HepG2 (cell line): Measurements from ENCODE around the gene TCF12. TPM values are rescaled to one million over a fixed set of nuclear protein-coding genes. Genes with fewer than 3 reads are reported as not detected.

Source experiments
- ATAC-seq: fragments of 200-7000 bp; cut with Tn5 transposase; 3 replicates; pipeline ENCODE4 v1.9.1; 2020; ENCODE audit warnings: mild to moderate bottlenecking, moderate library complexity
- BruUV-seq: library from RNA; stranded (reverse); fragments of 400-500 nt; replicated peaks from 2 replicates; lab custom pipeline; 2021; lab: Mats Ljungman, UMichigan
- CTCF ChIA-PET: fragments of 300-600 bp; formaldehyde crosslinking; extraction: SDS; loops from one replicate; lab custom pipeline; 2021; ENCODE audit warnings: low total read pairs, inconsistent platforms, low intra/inter-chr PET ratio; lab: Yijun Ruan, JAX
- POLR2A ChIA-PET: fragments of 350-600 bp; sonication (Branson Sonifier 250); formaldehyde crosslinking; loops from one replicate; lab custom pipeline; 2020; ENCODE audit warnings: antibody characterized with exemption, inconsistent platforms; lab: Yijun Ruan, JAX
- DNase-seq: peaks from one replicate; pipeline ENCODE4 v3.0.0-alpha.2; 2015; ENCODE audit warnings: low spot score
- FAIRE-seq: peaks from 3 replicates; lab custom pipeline; 2011; peaks lifted over from hg19 to GRCh38; lab: Jason Lieb, UNC
- H2AFZ ChIP-seq: one replicate; pipeline ENCODE4 v1.6.1; 2011; ENCODE audit warnings: low read length, inconsistent platforms
- H3K27ac ChIP-seq: fragments of 300-600 bp; 3 replicates; pipeline ENCODE4 v1.8.0; 2011; ENCODE audit warnings: mixed run types, mild to moderate bottlenecking, mixed read lengths, low read length, inconsistent platforms; ENCODE audit not compliant: insufficient read depth; ENCODE audit errors: extremely low read length
- H3K27me3 ChIP-seq, 2 experiments: fragments of 200-600 bp in 1 of 2; 2 replicates in 1 of 2; 3 replicates in 1 of 2; pipeline versions ENCODE4 v1.6.0 to v1.8.0; 2011; ENCODE audit warnings: low read length in 2 of 2, mild to moderate bottlenecking in 2 of 2, moderate library complexity in 2 of 2, inconsistent platforms in 1 of 2; ENCODE audit not compliant: insufficient read depth in 2 of 2, control insufficient read depth in 1 of 2
- H3K36me3 ChIP-seq, 2 experiments: fragments of 200-600 bp in 1 of 2; replicated peaks in 1 of 2; 2 replicates in 1 of 2; 3 replicates in 1 of 2; pipeline versions ENCODE4 v1.5.1 to v1.8.0; 2011; ENCODE audit warnings: low read length in 2 of 2, inconsistent platforms in 1 of 2; ENCODE audit not compliant: insufficient read depth in 2 of 2, control insufficient read depth in 1 of 2
- H3K4me1 ChIP-seq: 2 replicates; pipeline ENCODE4 v1.5.1; 2012; ENCODE audit warnings: low read length, inconsistent platforms; ENCODE audit not compliant: insufficient read depth
- H3K4me2 ChIP-seq: 2 replicates; pipeline ENCODE4 v1.6.0; 2011; ENCODE audit warnings: low read depth, low read length, inconsistent platforms
- H3K4me3 ChIP-seq, 3 experiments: fragments of 200-600 bp in 1 of 3; sonication (generic), shearing (Covaris generic) in 1 of 3; replicated peaks in 1 of 3; 2 replicates each; pipeline ENCODE4 v1.5.1; 2011 to 2016; ENCODE audit warnings: low read length in 3 of 3, inconsistent platforms in 2 of 3, low read depth in 2 of 3, mild to moderate bottlenecking in 2 of 3, control low read depth in 1 of 3, mixed read lengths in 1 of 3; ENCODE audit not compliant: insufficient read depth in 1 of 3
- H3K79me2 ChIP-seq: one replicate; pipeline ENCODE4 v1.6.1; 2011; ENCODE audit warnings: low read length, inconsistent platforms; ENCODE audit not compliant: insufficient read depth
- H3K9ac ChIP-seq: 2 replicates; pipeline ENCODE4 v1.6.0; 2011; ENCODE audit warnings: mild to moderate bottlenecking, low read depth, low read length, inconsistent platforms; ENCODE audit not compliant: insufficient read depth
- H3K9me3 ChIP-seq: 2 replicates; pipeline ENCODE4 v1.5.1; 2012; ENCODE audit warnings: mild to moderate bottlenecking, low read length
- H4K20me1 ChIP-seq: 2 replicates; pipeline ENCODE4 v1.6.0; 2011; ENCODE audit warnings: inconsistent platforms, mild to moderate bottlenecking, low read length, moderate library complexity; ENCODE audit not compliant: insufficient read depth
- FOXM1 ChIP-seq: sonication (generic); formaldehyde crosslinking; IDR thresholded peaks from 2 replicates; pipeline ENCODE4 v1.5.0; 2020; ENCODE audit warnings: missing genetic modification reagents
- KDM5B ChIP-seq: sonication (generic); formaldehyde crosslinking; IDR thresholded peaks from 2 replicates; pipeline ENCODE4 v1.4.0; 2020; ENCODE audit warnings: missing genetic modification reagents, mild to moderate bottlenecking, borderline replicate concordance
- RCOR2 ChIP-seq: IDR thresholded peaks from 2 replicates; pipeline ENCODE4 v1.6.1; 2016; ENCODE audit warnings: missing biosample characterization, missing genetic modification reagents
- ZBTB21 ChIP-seq: sonication (generic); formaldehyde crosslinking; IDR thresholded peaks from 2 replicates; pipeline ENCODE4 v1.4.0; 2020; ENCODE audit warnings: missing genetic modification reagents
- ZNF264 ChIP-seq: sonication (generic); formaldehyde crosslinking; IDR thresholded peaks from 2 replicates; pipeline ENCODE4 v1.4.0; 2020; ENCODE audit warnings: missing genetic modification reagents
- ZNF572 ChIP-seq: sonication (generic); formaldehyde crosslinking; IDR thresholded peaks from 2 replicates; pipeline ENCODE4 v1.5.1; 2020; ENCODE audit warnings: mild to moderate bottlenecking, missing genetic modification reagents
- in situ Hi-C: cut with HindIII; loops from 2 replicates; pipeline ENCODE4 v1.10.0; 2017; ENCODE audit warnings: low pct_unique_long_range_greater_than_20kb; ENCODE audit not compliant: extremely low pct_ligation_motif_present
- intact Hi-C: fragments of 100-400 bp; cut with micrococcal nuclease; formaldehyde crosslinking; loops from one replicate; pipeline ENCODE4 v1.10.0; 2022; ENCODE audit not compliant: unreplicated experiment
- polyA plus RNA-seq, 8 experiments: library from polyadenylated mRNA; depleted of rRNA in 3 of 8; stranded (reverse) in 7 of 8; unstranded in 1 of 8; fragments of >200 nt; fragmentation: Illumina TruSeq in 4 of 8; extraction: Trizol in 4 of 8; gene quantifications; 2 replicates each; pipeline versions ENCODE4 v1.2.1 to v1.2.3, GENCODE V29; 2011 to 2016; ENCODE audit warnings: low read depth in 4 of 8, missing spikeins in 1 of 8, mixed read lengths in 1 of 8; ENCODE audit not compliant: insufficient read depth in 1 of 8
- total RNA-seq, 5 experiments: library from RNA; depleted of rRNA; stranded (reverse); fragments of >200 nt; fragmentation: Illumina TruSeq; extraction: Trizol; gene quantifications; 2 replicates each; pipeline ENCODE4 v1.2.3, GENCODE V29; 2016; ENCODE audit warnings: low read depth in 1 of 5
- TF ChIP-seq, protein P1 (sequence below): sonication (generic); formaldehyde crosslinking; IDR thresholded peaks from 2 replicates; pipeline ENCODE4; 2020; ENCODE audit warnings: missing genetic modification reagents, mild to moderate bottlenecking, borderline replicate concordance
- TF ChIP-seq, protein P2 (sequence below): sonication (generic); formaldehyde crosslinking; IDR thresholded peaks from 2 replicates; pipeline ENCODE4 v1.4.0; 2020; ENCODE audit warnings: mild to moderate bottlenecking, missing genetic modification reagents
- TF ChIP-seq, protein P3 (sequence below): sonication (generic); formaldehyde crosslinking; IDR thresholded peaks from 2 replicates; pipeline ENCODE4 v1.8.0; 2022; ENCODE audit warnings: missing genetic modification reagents, mild to moderate bottlenecking, moderate library complexity, borderline replicate concordance

TCF12 gene
- total and polyA plus RNA-seq, 2 of the 13 experiments (the other 11 are each of a cell fraction or from before 2014, with no cell fraction given): 48.6 to 51.1 TPM

DNA sequence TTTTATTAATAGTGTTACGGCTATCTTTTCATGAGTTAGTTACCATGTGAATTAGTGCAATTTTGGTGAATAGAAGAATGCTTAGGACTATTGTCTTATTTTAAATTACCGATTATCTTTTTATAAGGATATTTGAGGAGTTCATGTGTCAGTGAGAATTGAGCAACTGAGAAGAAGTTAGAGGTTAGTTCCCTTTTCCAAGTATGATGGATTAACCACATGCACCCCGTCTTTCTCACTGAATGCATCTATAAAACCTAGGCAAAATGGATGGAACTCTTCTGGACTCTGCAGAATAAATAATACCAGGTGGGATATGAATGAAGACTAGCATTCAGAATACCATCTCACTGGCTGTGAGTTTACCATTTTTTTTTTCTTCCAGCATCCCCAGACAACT is 74.3 kb downstream of the TCF12 start (continued):
- TF ChIP-seq, protein P1, sequence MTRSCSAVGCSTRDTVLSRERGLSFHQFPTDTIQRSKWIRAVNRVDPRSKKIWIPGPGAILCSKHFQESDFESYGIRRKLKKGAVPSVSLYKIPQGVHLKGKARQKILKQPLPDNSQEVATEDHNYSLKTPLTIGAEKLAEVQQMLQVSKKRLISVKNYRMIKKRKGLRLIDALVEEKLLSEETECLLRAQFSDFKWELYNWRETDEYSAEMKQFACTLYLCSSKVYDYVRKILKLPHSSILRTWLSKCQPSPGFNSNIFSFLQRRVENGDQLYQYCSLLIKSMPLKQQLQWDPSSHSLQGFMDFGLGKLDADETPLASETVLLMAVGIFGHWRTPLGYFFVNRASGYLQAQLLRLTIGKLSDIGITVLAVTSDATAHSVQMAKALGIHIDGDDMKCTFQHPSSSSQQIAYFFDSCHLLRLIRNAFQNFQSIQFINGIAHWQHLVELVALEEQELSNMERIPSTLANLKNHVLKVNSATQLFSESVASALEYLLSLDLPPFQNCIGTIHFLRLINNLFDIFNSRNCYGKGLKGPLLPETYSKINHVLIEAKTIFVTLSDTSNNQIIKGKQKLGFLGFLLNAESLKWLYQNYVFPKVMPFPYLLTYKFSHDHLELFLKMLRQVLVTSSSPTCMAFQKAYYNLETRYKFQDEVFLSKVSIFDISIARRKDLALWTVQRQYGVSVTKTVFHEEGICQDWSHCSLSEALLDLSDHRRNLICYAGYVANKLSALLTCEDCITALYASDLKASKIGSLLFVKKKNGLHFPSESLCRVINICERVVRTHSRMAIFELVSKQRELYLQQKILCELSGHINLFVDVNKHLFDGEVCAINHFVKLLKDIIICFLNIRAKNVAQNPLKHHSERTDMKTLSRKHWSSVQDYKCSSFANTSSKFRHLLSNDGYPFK: no peak
- no peak for TF ChIP-seq ZBTB21

DNA sequence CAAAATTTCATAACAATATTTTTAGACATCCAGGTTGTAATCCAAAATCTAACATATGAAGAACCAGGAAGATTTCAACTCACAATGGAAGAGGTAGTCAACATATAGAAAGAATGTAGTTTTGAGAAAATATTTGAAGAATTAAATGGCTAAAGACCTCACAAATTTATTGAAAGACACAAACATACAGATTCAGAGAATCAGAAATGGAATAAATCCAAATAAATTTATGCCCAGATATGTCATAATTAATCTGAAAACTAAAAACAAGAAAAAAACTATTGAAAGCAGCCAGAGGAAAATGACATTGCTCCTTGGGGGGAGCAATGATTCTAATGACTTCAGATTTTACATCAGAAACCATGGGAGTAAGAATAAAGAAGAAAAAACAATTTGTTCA is 75.8 kb downstream of the TCF12 start:
- FAIRE-seq: no peak
- no peak overlapping the region for H2AFZ ChIP-seq
- no peaks in the 10 kb centered on the region for H3K27me3 ChIP-seq
- CTCF ChIA-PET: no interaction called here
- POLR2A ChIA-PET: no interaction called here
- DNase-seq: no peak
- TF ChIP-seq RCOR2 (no peak), ZNF572 (CRISPR knock-in tag) (no peak), ZNF264 (CRISPR knock-in tag) (no peak), FOXM1 (CRISPR knock-in tag) (no peak), KDM5B (CRISPR knock-in tag) (no peak)
- TF ChIP-seq, protein P2, sequence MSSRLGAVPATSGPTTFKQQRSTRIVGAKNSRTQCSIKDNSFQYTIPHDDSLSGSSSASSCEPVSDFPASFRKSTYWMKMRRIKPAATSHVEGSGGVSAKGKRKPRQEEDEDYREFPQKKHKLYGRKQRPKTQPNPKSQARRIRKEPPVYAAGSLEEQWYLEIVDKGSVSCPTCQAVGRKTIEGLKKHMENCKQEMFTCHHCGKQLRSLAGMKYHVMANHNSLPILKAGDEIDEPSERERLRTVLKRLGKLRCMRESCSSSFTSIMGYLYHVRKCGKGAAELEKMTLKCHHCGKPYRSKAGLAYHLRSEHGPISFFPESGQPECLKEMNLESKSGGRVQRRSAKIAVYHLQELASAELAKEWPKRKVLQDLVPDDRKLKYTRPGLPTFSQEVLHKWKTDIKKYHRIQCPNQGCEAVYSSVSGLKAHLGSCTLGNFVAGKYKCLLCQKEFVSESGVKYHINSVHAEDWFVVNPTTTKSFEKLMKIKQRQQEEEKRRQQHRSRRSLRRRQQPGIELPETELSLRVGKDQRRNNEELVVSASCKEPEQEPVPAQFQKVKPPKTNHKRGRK: no peak
- TF ChIP-seq, protein P3, sequence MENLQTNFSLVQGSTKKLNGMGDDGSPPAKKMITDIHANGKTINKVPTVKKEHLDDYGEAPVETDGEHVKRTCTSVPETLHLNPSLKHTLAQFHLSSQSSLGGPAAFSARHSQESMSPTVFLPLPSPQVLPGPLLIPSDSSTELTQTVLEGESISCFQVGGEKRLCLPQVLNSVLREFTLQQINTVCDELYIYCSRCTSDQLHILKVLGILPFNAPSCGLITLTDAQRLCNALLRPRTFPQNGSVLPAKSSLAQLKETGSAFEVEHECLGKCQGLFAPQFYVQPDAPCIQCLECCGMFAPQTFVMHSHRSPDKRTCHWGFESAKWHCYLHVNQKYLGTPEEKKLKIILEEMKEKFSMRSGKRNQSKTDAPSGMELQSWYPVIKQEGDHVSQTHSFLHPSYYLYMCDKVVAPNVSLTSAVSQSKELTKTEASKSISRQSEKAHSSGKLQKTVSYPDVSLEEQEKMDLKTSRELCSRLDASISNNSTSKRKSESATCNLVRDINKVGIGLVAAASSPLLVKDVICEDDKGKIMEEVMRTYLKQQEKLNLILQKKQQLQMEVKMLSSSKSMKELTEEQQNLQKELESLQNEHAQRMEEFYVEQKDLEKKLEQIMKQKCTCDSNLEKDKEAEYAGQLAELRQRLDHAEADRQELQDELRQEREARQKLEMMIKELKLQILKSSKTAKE (CRISPR knock-in tag): no peak
- H3K4me2 ChIP-seq: no peak overlapping the region
- H3K9ac ChIP-seq: no peak overlapping the region
- H3K4me1 ChIP-seq: peaks cover 12% of the 10 kb centered on the region
- H3K9me3 ChIP-seq: no peaks in the 10 kb centered on the region
- no peak for ATAC-seq
- intact Hi-C loops: no loop called here
- H3K36me3 ChIP-seq: peaks cover 0 to 12% of the 10 kb centered on the region in 2 experiments; a peak in 2 of 5 replicates
- no peak overlapping the region for H3K27ac ChIP-seq
- no TSS peak for BruUV-seq
- peaks cover 37% of the 10 kb centered on the region for H3K79me2 ChIP-seq
- H3K4me3 ChIP-seq: no peak overlapping the region
- in situ Hi-C loops: no loop called here
- peaks cover 7% of the 10 kb centered on the region for H4K20me1 ChIP-seq
